HepG2 (cell line): ENCODE measurements around the gene MTIF2. TPM values are rescaled to one million over a fixed set of nuclear protein-coding genes. Genes with fewer than 3 reads are reported as not detected.

Experiments used
- E2F1 ChIP-seq: sonication (generic); formaldehyde crosslinking; IDR thresholded peaks from 2 replicates; pipeline ENCODE4 v1.5.0; 2020; ENCODE audit warnings: missing genetic modification reagents
- HNF1A ChIP-seq, 2 experiments: sonication (generic) in 1 of 2; formaldehyde crosslinking in 1 of 2; IDR thresholded peaks; 2 replicates each; pipeline versions ENCODE4 v1.4.0 to v1.6.1; 2016 to 2020; ENCODE audit warnings: borderline replicate concordance in 1 of 2, low read depth in 1 of 2, mild to moderate bottlenecking in 1 of 2, missing genetic modification reagents in 1 of 2
- KLF12 ChIP-seq: sonication (generic); formaldehyde crosslinking; IDR thresholded peaks from 2 replicates; pipeline ENCODE4 v1.4.0; 2020; ENCODE audit warnings: missing genetic modification reagents, borderline replicate concordance
- PATZ1 ChIP-seq: sonication (generic); formaldehyde crosslinking; IDR thresholded peaks from 2 replicates; pipeline ENCODE4 v1.4.0; 2020; ENCODE audit warnings: missing genetic modification reagents
- PBX2 ChIP-seq: IDR thresholded peaks from 2 replicates; pipeline ENCODE4 v1.6.1; 2016; ENCODE audit warnings: control low read depth
- PRDM4 ChIP-seq: sonication (generic); formaldehyde crosslinking; IDR thresholded peaks from 2 replicates; pipeline ENCODE4 v1.9.0; 2021; ENCODE audit warnings: missing genetic modification reagents, borderline replicate concordance
- SALL1 ChIP-seq: sonication (generic); formaldehyde crosslinking; IDR thresholded peaks from 2 replicates; pipeline ENCODE4 v1.8.0; 2022; ENCODE audit warnings: mild to moderate bottlenecking, missing genetic modification reagents
- TBX3 ChIP-seq: fragments of 450-650 bp; IDR thresholded peaks from 2 replicates; pipeline ENCODE4 v1.6.1; 2017; ENCODE audit warnings: antibody characterized with exemption, mild to moderate bottlenecking, inconsistent platforms, borderline replicate concordance
- ZBTB42 ChIP-seq: sonication (generic); formaldehyde crosslinking; IDR thresholded peaks from 2 replicates; pipeline ENCODE4 v1.5.0; 2020; ENCODE audit warnings: mild to moderate bottlenecking, missing genetic modification reagents
- ZFP82 ChIP-seq: sonication (generic); formaldehyde crosslinking; IDR thresholded peaks from 2 replicates; pipeline ENCODE4 v1.5.1; 2020; ENCODE audit warnings: mild to moderate bottlenecking, missing genetic modification reagents, borderline replicate concordance
- ZNF101 ChIP-seq: sonication (generic); formaldehyde crosslinking; IDR thresholded peaks from 2 replicates; pipeline ENCODE4 v1.4.0; 2020; ENCODE audit warnings: mild to moderate bottlenecking, low read depth, missing genetic modification reagents, borderline replicate concordance
- ZNF205 ChIP-seq: IDR thresholded peaks from 2 replicates; pipeline ENCODE4 v1.6.1; 2018; ENCODE audit warnings: missing biosample characterization, missing genetic modification reagents
- ZNF296 ChIP-seq: sonication (generic); formaldehyde crosslinking; conservative IDR thresholded peaks from 2 replicates; pipeline ENCODE4 v1.5.0; 2020; ENCODE audit warnings: mild to moderate bottlenecking, missing genetic modification reagents
- ZNF354B ChIP-seq: sonication (generic); formaldehyde crosslinking; IDR thresholded peaks from 2 replicates; pipeline ENCODE4 v1.8.0; 2022; ENCODE audit warnings: mild to moderate bottlenecking, missing genetic modification reagents
- ZNF572 ChIP-seq: sonication (generic); formaldehyde crosslinking; IDR thresholded peaks from 2 replicates; pipeline ENCODE4 v1.5.1; 2020; ENCODE audit warnings: mild to moderate bottlenecking, missing genetic modification reagents
- polyA plus RNA-seq, 8 experiments: library from polyadenylated mRNA; depleted of rRNA in 3 of 8; stranded (reverse) in 7 of 8; unstranded in 1 of 8; fragments of >200 nt; fragmentation: Illumina TruSeq in 4 of 8; extraction: Trizol in 4 of 8; gene quantifications; 2 replicates each; pipeline versions ENCODE4 v1.2.1 to v1.2.3, GENCODE V29; 2011 to 2016; ENCODE audit warnings: low read depth in 4 of 8, missing spikeins in 1 of 8, mixed read lengths in 1 of 8; ENCODE audit not compliant: insufficient read depth in 1 of 8
- total RNA-seq, 5 experiments: library from RNA; depleted of rRNA; stranded (reverse); fragments of >200 nt; fragmentation: Illumina TruSeq; extraction: Trizol; gene quantifications; 2 replicates each; pipeline ENCODE4 v1.2.3, GENCODE V29; 2016; ENCODE audit warnings: low read depth in 1 of 5

Gene MTIF2
- total and polyA plus RNA-seq, 2 of the 13 experiments (the other 11 are each of a cell fraction or from before 2014, with no cell fraction given), result 32.1 to 92.1 TPM

GRCh38 chr2:55282110-55282917, 13.3 kb upstream of the MTIF2 start (continued):
- TF ChIP-seq PATZ1 (CRISPR knock-in tag) (peak; percentile 44), E2F1 (peak; percentile 70; the same call in 1 of the 2 replicates), ZNF205 (CRISPR knock-in tag) (peak; percentile 91), ZFP82 (CRISPR knock-in tag) (peak; percentile 67), ZNF101 (CRISPR knock-in tag) (0 out of 2 replicates have a peak, but pooled peaks have one; percentile 81), HNF1A (IDR thresholded peaks at IDR 0.05; ENCODE audit: low read depth) (no peak), HNF1A (CRISPR knock-in tag; IDR thresholded peaks at IDR 0.05; ENCODE audit: borderline replicate concordance) (peak; percentile 74), ZNF572 (CRISPR knock-in tag) (peak; percentile 91; the same call in 1 of the 2 replicates), PRDM4 (0 out of 2 replicates have a peak, but pooled peaks have one; percentile 56), TBX3 (no peak), KLF12 (CRISPR knock-in tag) (peak; percentile 42; the same call in 1 of the 2 replicates), ZNF296 (CRISPR knock-in tag) (no peak), PBX2 (CRISPR knock-in tag) (no peak), ZNF354B (no peak), SALL1 (CRISPR knock-in tag) (peak; percentile 97), ZBTB42 (CRISPR knock-in tag) (peak; percentile 85; the same call in 1 of the 2 replicates)
